Suprapubic skin (tissue), 4 donors: Measurements from ENCODE around the gene RAB38.
A peak's percentile ranks its signal among the peaks of the same experiment; 100 is the strongest.

Experiments
- CTCF ChIP-seq, 2 donors: fragments of 200-600 bp in 1 of 2; fragments of 450-650 bp in 1 of 2; sonication (generic) in 1 of 2; IDR thresholded peaks; one replicate each; pipeline ENCODE4 v1.5.1; 2016 to 2019; ENCODE audit warnings: antibody characterized with exemption in 2 of 2, mild to moderate bottlenecking in 1 of 2, moderate library complexity in 1 of 2
- EP300 ChIP-seq: sonication (generic); formaldehyde crosslinking; IDR thresholded peaks from one replicate; pipeline ENCODE4 v1.6.1; 2017; ENCODE audit warnings: antibody characterized with exemption
- POLR2A ChIP-seq, 2 donors: fragments of 450-650 bp; IDR thresholded peaks; one replicate each; pipeline ENCODE4 v1.6.1; 2017; ENCODE audit warnings: antibody characterized with exemption in 2 of 2, mild to moderate bottlenecking in 2 of 2, moderate library complexity in 2 of 2
- POLR2AphosphoS5 ChIP-seq, 3 donors: sonication (generic); formaldehyde crosslinking; IDR thresholded peaks; one replicate each; pipeline ENCODE4 v1.6.1; 2017; ENCODE audit warnings: antibody characterized with exemption in 3 of 3

DNA sequence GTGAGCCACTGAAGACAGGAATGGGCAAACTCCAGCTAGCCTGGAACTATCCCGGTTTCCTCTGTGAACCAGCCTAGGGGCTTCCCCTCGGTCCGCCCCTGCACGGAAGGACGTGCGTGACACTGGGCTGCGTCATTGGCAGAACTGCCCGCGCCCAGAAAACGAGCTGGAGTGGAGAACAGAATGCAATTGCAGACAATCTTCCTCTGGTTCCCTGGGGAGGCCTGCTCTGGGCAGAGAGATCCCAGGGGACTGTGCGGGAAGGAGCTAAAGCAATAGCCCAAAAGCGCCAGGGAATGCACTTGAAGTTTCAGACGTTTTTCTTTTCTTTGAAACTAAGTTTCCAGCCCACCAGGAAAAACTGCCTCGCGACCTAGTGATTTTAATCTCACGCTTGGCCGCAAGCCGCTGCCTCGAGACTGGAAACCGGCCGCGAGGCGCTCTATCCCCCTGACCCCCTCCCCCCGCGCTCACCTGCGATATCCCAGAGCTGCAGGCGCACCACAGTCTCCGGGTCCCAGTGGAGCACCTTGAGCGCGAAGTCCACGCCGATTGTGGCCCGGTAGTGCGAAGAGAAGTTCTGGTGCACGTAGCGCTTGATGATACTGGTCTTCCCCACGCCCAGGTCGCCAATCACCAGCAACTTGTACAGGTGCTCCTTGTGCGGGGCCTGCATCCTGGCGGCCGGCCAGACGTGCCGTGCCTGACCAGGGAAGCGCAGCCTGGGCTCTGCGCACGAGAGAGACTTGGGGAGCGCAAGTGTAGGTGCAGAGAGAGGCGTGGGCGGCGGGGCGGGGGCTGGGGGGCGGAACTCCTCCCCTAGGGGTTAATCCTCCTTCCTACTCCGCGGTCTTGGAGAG, at the start of gene RAB38:
- no peak for TF ChIP-seq CTCF (IDR thresholded peaks at IDR 0.05)
- TF ChIP-seq POLR2A (IDR thresholded peaks at IDR 0.05): no peak
- peak in 2 of 3 donors; percentile 42 for TF ChIP-seq POLR2AphosphoS5 (IDR thresholded peaks at IDR 0.05)
- TF ChIP-seq EP300: no peak
